GM12891 (cell line): Measurements from ENCODE around the gene TPSAB1.

ENCODE experiments used
- PAX5 ChIP-seq: IDR thresholded peaks from 2 replicates; pipeline ENCODE4 v1.6.1; 2011; ENCODE audit warnings: low read length, moderate library complexity, mild to moderate bottlenecking; ENCODE audit not compliant: insufficient read depth, severe bottlenecking
- POLR2A ChIP-seq: IDR thresholded peaks from 2 replicates; pipeline ENCODE4 v1.6.1; 2011; ENCODE audit warnings: low read depth, low read length, control low read depth
- POLR2AphosphoS5 ChIP-seq: IDR thresholded peaks from 2 replicates; pipeline ENCODE4 v1.6.1; 2011; ENCODE audit warnings: low read depth, low read length, control low read depth
- POU2F2 ChIP-seq: IDR thresholded peaks from 2 replicates; pipeline ENCODE4 v1.6.1; 2011; ENCODE audit warnings: low read depth, mild to moderate bottlenecking, control low read depth, low read length, moderate library complexity
- SPI1 ChIP-seq: IDR thresholded peaks from 2 replicates; pipeline ENCODE4 v1.6.1; 2011; ENCODE audit warnings: low read depth, low read length, control low read depth
- TAF1 ChIP-seq: IDR thresholded peaks from 2 replicates; pipeline ENCODE4 v1.6.1; 2011; ENCODE audit warnings: low read depth, low read length, control low read depth

DNA sequence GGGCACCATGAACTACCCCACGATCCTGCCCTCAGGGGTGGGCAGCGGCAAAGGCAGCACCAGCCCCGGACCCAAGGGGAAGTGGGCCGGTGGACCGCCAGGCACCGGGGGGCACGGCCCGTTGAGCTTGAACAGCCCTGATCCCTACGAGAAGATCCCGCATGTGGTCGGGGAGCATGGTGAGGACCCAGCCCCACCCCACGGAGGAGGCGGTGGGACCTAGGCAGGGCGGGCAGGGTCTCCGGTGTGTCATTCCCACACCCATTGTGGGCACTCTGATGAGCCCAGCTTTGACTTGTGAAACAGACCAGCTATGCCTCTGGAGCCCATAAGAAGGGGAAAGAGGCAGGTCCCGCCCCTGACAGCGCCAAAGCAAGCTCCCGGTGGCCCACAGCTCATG lies 38.2 kb upstream of the TPSAB1 start:
- no peak for TF ChIP-seq SPI1
- no peak for TF ChIP-seq PAX5
- TF ChIP-seq POLR2A = no peak
- no peak for TF ChIP-seq TAF1
- TF ChIP-seq POLR2AphosphoS5 = no peak
- no peak for TF ChIP-seq POU2F2
